Measurements from ENCODE around the gene PDE10A. TPM values are rescaled to one million over a fixed set of nuclear protein-coding genes. Genes with fewer than 3 reads are reported as not detected.

Gene PDE10A
- total and polyA plus RNA-seq, 9 of the 15 experiments (the other 6 are each of a cell fraction or from before 2014, with no cell fraction given), result 0.04 TPM; not detected in 8

DNA sequence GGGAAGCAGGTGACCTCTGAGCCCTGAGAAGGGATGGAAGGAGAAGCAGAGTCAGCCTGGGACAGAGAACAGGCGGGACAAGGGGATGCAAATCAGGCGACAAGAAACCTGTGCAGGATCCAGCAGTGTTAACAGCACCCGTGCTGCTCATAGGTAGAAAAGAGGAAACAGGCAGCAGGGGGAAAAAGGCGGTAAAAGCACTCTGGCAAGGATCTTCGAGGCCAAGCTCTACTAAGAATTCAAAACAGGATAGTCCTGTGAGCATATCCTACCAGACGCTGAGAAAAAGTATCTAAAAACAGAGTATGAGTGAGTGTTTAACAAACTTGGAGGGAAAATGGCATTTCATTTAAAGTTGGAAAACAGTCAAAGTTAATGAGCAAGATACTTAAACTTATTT, 370.4 kb downstream of the PDE10A start:
- no peaks in the 10 kb centered on the region for H3K27me3 ChIP-seq (ENCODE audit: control insufficient read depth in 2 of 2, insufficient read depth in 2 of 2, low read length in 2 of 2)
- H3K9ac ChIP-seq (ENCODE audit: insufficient read depth in 1 of 2, low read depth in 2 of 2, low read length in 2 of 2), result no peak overlapping the region
- H3K4me3 ChIP-seq, result no peak overlapping the region
- DNase-seq (ENCODE audit: extremely low read depth in 1 of 4, low spot score in 3 of 4) (no peak), ATAC-seq (no peak), FAIRE-seq (no peak)
- WGBS (ENCODE audit: insufficient coverage, low coverage, missing lambda C conversion rate), result under 1% methylated on average over 6 of the region's 6 CpGs
- H4K20me1 ChIP-seq (replicated peaks; ENCODE audit: control insufficient read depth, insufficient read depth, low read length), result no peaks in the 10 kb centered on the region
- no TSS peak for BruUV-seq (replicated peaks)
- H3K4me2 ChIP-seq (ENCODE audit: insufficient read depth, low read length), result no peak overlapping the region
- H3K36me3 ChIP-seq (ENCODE audit: control insufficient read depth, insufficient read depth, low read length), result no peaks in the 10 kb centered on the region
- no peaks in the 10 kb centered on the region for H3K9me1 ChIP-seq (ENCODE audit: control insufficient read depth, insufficient read depth, low read length)
- no peaks in the 10 kb centered on the region; the same call in 1 of the 2 replicates for H3K9me3 ChIP-seq (replicated peaks; ENCODE audit: control insufficient read depth, insufficient read depth, low read depth, low read length)
- CTCF ChIA-PET (ENCODE audit: low intra/inter-chr PET ratio), result no interaction called here
- intact Hi-C loops (cut with micrococcal nuclease) (no loop called here), in situ Hi-C loops (cut with MboI) (no loop called here)
- POLR2A ChIA-PET, result no interaction called here
- no peak overlapping the region for H3K27ac ChIP-seq (ENCODE audit: extremely low read depth, low read depth, low read length)
- H3K79me2 ChIP-seq (ENCODE audit: control insufficient read depth, insufficient read depth, low read length), result no peaks in the 10 kb centered on the region
- no peaks in the 10 kb centered on the region for H3K4me1 ChIP-seq (replicated peaks in 1 of 2; ENCODE audit: control insufficient read depth in 2 of 2, insufficient read depth in 2 of 2, low read length in 2 of 2)
- H2AFZ ChIP-seq (ENCODE audit: low read depth, low read length), result no peak overlapping the region
- TF ChIP-seq, protein P1, sequence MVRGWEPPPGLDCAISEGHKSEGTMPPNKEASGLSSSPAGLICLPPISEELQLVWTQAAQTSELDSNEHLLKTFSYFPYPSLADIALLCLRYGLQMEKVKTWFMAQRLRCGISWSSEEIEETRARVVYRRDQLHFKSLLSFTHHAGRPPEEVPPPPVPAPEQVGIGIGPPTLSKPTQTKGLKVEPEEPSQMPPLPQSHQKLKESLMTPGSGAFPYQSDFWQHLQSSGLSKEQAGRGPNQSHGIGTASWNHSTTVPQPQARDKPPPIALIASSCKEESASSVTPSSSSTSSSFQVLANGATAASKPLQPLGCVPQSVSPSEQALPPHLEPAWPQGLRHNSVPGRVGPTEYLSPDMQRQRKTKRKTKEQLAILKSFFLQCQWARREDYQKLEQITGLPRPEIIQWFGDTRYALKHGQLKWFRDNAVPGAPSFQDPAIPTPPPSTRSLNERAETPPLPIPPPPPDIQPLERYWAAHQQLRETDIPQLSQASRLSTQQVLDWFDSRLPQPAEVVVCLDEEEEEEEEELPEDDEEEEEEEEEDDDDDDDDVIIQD (CRISPR knock-in tag; IDR thresholded peaks at IDR 0.05), result no peak
- TF ChIP-seq ZNF76 (CRISPR knock-in tag; IDR thresholded peaks at IDR 0.05; ENCODE audit: borderline replicate concordance) (no peak), ZFP30 (CRISPR knock-in tag; IDR thresholded peaks at IDR 0.05; ENCODE audit: borderline replicate concordance) (no peak), TAF9B (IDR thresholded peaks at IDR 0.05; ENCODE audit: partially characterized antibody) (no peak), CXXC5 (CRISPR knock-in tag; IDR thresholded peaks at IDR 0.05) (no peak), SP1 (CRISPR knock-in tag; IDR thresholded peaks at IDR 0.05) (no peak), FOXJ3 (CRISPR knock-in tag; IDR thresholded peaks at IDR 0.05) (no peak), KLF1 (tag; IDR thresholded peaks at IDR 0.05) (no peak), ESRRB (CRISPR knock-in tag; IDR thresholded peaks at IDR 0.05; ENCODE audit: borderline replicate concordance) (no peak), ZZZ3 (IDR thresholded peaks at IDR 0.05) (no peak)
- TF ChIP-seq, protein P2, sequence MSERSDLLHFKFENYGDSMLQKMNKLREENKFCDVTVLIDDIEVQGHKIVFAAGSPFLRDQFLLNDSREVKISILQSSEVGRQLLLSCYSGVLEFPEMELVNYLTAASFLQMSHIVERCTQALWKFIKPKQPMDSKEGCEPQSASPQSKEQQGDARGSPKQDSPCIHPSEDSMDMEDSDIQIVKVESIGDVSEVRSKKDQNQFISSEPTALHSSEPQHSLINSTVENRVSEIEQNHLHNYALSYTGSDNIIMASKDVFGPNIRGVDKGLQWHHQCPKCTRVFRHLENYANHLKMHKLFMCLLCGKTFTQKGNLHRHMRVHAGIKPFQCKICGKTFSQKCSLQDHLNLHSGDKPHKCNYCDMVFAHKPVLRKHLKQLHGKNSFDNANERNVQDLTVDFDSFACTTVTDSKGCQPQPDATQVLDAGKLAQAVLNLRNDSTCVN (CRISPR knock-in tag; IDR thresholded peaks at IDR 0.05), result no peak
- TF ChIP-seq, protein P3, sequence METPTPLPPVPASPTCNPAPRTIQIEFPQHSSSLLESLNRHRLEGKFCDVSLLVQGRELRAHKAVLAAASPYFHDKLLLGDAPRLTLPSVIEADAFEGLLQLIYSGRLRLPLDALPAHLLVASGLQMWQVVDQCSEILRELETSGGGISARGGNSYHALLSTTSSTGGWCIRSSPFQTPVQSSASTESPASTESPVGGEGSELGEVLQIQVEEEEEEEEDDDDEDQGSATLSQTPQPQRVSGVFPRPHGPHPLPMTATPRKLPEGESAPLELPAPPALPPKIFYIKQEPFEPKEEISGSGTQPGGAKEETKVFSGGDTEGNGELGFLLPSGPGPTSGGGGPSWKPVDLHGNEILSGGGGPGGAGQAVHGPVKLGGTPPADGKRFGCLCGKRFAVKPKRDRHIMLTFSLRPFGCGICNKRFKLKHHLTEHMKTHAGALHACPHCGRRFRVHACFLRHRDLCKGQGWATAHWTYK (CRISPR knock-in tag; IDR thresholded peaks at IDR 0.05), result no peak
- TF ChIP-seq, protein P4, sequence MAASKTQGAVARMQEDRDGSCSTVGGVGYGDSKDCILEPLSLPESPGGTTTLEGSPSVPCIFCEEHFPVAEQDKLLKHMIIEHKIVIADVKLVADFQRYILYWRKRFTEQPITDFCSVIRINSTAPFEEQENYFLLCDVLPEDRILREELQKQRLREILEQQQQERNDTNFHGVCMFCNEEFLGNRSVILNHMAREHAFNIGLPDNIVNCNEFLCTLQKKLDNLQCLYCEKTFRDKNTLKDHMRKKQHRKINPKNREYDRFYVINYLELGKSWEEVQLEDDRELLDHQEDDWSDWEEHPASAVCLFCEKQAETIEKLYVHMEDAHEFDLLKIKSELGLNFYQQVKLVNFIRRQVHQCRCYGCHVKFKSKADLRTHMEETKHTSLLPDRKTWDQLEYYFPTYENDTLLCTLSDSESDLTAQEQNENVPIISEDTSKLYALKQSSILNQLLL (CRISPR knock-in tag; IDR thresholded peaks at IDR 0.05; ENCODE audit: borderline replicate concordance), result no peak
- TF ChIP-seq, protein P5, sequence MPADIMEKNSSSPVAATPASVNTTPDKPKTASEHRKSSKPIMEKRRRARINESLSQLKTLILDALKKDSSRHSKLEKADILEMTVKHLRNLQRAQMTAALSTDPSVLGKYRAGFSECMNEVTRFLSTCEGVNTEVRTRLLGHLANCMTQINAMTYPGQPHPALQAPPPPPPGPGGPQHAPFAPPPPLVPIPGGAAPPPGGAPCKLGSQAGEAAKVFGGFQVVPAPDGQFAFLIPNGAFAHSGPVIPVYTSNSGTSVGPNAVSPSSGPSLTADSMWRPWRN (IDR thresholded peaks at IDR 0.05; ENCODE audit: low read depth), result no peak
- TF ChIP-seq, protein P6, sequence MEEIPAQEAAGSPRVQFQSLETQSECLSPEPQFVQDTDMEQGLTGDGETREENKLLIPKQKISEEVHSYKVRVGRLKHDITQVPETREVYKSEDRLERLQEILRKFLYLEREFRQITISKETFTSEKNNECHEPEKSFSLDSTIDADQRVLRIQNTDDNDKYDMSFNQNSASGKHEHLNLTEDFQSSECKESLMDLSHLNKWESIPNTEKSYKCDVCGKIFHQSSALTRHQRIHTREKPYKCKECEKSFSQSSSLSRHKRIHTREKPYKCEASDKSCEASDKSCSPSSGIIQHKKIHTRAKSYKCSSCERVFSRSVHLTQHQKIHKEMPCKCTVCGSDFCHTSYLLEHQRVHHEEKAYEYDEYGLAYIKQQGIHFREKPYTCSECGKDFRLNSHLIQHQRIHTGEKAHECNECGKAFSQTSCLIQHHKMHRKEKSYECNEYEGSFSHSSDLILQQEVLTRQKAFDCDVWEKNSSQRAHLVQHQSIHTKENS (CRISPR knock-in tag; IDR thresholded peaks at IDR 0.05), result no peak
- TF ChIP-seq, protein P7, sequence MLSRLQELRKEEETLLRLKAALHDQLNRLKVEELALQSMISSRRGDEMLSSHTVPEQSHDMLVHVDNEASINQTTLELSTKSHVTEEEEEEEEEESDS (CRISPR knock-in tag; IDR thresholded peaks at IDR 0.05), result no peak
